ENCODE data around the gene IMMT.

DNA sequence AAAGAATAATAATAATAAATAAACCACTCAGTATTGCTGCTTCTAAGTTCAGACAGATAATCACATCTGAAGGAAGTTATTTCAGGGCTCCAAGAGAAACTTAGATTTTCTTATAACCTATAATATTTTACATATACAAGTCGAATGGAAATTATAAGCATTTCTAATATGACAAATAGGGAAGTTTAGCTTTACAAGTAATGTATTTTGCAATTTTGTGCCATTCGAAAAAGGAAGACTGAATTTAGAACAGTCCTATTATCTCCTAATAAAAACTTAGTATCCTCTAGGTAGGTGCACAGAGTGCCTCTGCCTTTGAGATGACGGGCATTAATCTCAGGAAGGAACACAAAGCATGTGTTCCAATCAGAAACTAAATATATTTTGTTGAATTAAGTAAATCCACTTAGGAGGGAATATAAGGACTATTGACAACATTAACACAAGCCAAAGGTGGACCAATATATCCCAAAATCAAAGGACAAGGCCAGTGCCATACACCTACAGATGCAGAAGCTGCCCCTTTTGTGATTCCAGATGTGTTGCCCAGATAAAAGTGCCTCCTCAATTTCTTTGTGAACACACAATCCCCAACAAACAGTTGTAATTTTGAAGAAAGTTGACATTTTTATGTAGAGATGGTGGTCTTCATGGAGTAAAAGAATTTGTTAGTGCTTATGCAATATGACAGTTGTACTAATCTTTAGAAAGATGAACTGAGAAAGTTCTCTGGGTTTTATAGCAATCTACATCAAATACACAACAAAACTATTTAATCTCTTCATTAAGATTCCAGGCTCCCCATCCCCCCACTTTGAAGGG is 52.6 kb downstream of the IMMT start:
- TF ChIP-seq, protein P1, sequence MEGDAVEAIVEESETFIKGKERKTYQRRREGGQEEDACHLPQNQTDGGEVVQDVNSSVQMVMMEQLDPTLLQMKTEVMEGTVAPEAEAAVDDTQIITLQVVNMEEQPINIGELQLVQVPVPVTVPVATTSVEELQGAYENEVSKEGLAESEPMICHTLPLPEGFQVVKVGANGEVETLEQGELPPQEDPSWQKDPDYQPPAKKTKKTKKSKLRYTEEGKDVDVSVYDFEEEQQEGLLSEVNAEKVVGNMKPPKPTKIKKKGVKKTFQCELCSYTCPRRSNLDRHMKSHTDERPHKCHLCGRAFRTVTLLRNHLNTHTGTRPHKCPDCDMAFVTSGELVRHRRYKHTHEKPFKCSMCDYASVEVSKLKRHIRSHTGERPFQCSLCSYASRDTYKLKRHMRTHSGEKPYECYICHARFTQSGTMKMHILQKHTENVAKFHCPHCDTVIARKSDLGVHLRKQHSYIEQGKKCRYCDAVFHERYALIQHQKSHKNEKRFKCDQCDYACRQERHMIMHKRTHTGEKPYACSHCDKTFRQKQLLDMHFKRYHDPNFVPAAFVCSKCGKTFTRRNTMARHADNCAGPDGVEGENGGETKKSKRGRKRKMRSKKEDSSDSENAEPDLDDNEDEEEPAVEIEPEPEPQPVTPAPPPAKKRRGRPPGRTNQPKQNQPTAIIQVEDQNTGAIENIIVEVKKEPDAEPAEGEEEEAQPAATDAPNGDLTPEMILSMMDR (IDR thresholded peaks at IDR 0.05): no peak
- TF ChIP-seq EZH2 (IDR thresholded peaks at IDR 0.05; ENCODE audit: borderline replicate concordance, insufficient read depth, low read depth, low read length, poor library complexity, severe bottlenecking): no peak

Data from B cell (primary cell).